Measurements from ENCODE around the gene PKIG. TPM values are rescaled to one million over a fixed set of nuclear protein-coding genes. Genes with fewer than 3 reads are reported as not detected.

Gene PKIG
- total and polyA plus RNA-seq, 10 of the 15 experiments (the other 5 are each of a cell fraction or from before 2014, with no cell fraction given), result 5.7 to 82.3 (median 39.7) TPM

GRCh38 chr20:44597930-44598329, 15.6 kb downstream of the PKIG start:
- 0 out of 2 replicates have a peak overlapping the region, but pooled peaks have one; percentile 0 for H3K27ac ChIP-seq (ENCODE audit: control insufficient read depth, insufficient read depth)
- no peaks in the 10 kb centered on the region for H3K9me3 ChIP-seq (replicated peaks; ENCODE audit: control insufficient read depth, insufficient read depth, low read length)
- no peaks in the 10 kb centered on the region for H3K27me3 ChIP-seq (replicated peaks in 1 of 2; ENCODE audit: control insufficient read depth in 2 of 2, insufficient read depth in 2 of 2, low read length in 1 of 2)
- RAD21 ChIA-PET (ENCODE audit: unreplicated experiment), result interaction anchor here (0.8 to 3.4 kb wide), 16 partner anchors 11 to 91 kb away, joined by 3 to 61 read pairs (median 4); partner anchors contain the start of genes PKIG and SERINC3
- CTCF ChIA-PET, result interaction anchor here (0.9 to 10.5 kb wide), 11 partner anchors 8 to 381 kb away, joined by 3 to 141 read pairs (median 4); partner anchors contain the start of gene PKIG
- in situ Hi-C loops (cut with MboI), result no loop called here
- H2AFZ ChIP-seq (ENCODE audit: control insufficient read depth, low read depth, low read length), result peak overlapping the region; percentile 2; the same call in 1 of the 2 replicates
- H3K4me2 ChIP-seq (ENCODE audit: control insufficient read depth, insufficient read depth), result peak overlapping the region; percentile 36; the same call in 1 of the 2 replicates
- H3K79me2 ChIP-seq (ENCODE audit: control insufficient read depth, insufficient read depth, low read length), result no peaks in the 10 kb centered on the region
- 1% methylated on average over 4 of the region's 4 CpGs for WGBS (ENCODE audit: insufficient coverage, insufficient replicate concordance, low lambda C conversion rate, missing lambda C conversion rate)
- no peak for DNase-seq (ENCODE audit: low read depth, low spot score)
- H3K4me1 ChIP-seq (ENCODE audit: control insufficient read depth, insufficient read depth, low read length), result peaks cover 25% of the 10 kb centered on the region
- no peak for TF ChIP-seq TCF3 (IDR thresholded peaks at IDR 0.05; ENCODE audit: borderline replicate concordance, insufficient read depth, low read depth, low read length)
- TF ChIP-seq MEF2B (IDR thresholded peaks at IDR 0.05; ENCODE audit: partially characterized antibody, poor library complexity, severe bottlenecking), result peak; percentile 56
- TF ChIP-seq SMAD5 (IDR thresholded peaks at IDR 0.05; ENCODE audit: low read depth), result no peak
- no peaks in the 10 kb centered on the region for H4K20me1 ChIP-seq (ENCODE audit: control insufficient read depth, insufficient read depth)
- no peak for FAIRE-seq
- intact Hi-C loops (cut with micrococcal nuclease; ENCODE audit: unreplicated experiment), result no loop called here
- TSS peak; percentile 77 for BruUV-seq (replicated peaks)
- H3K4me3 ChIP-seq, result 0 out of 2 replicates have a peak overlapping the region, but pooled peaks have one; percentile 28
- POLR2A ChIA-PET, result interaction anchor here (0.5 to 4.4 kb wide), 7 partner anchors 11 to 526 kb away, joined by 3 to 46 read pairs (median 9); partner anchors contain the start of genes PKIG and WFDC12
- SMC1A ChIA-PET (ENCODE audit: uncharacterized antibody, unreplicated experiment), result interaction anchor here (0.7 to 9.7 kb wide), 13 partner anchors 9 to 122 kb away, joined by 3 to 144 read pairs (median 13); partner anchors contain the start of genes PKIG and TTPAL
- ATAC-seq, result peak; percentile 23
- no peaks in the 10 kb centered on the region; a peak in 1 of 4 replicates for H3K36me3 ChIP-seq (ENCODE audit: control insufficient read depth in 2 of 2, insufficient read depth in 2 of 2, low read length in 1 of 2)
- no peak overlapping the region for H3K9ac ChIP-seq (ENCODE audit: control insufficient read depth, insufficient read depth, low read length)
